ENCODE results near the gene TULP1. TPM values are rescaled to one million over a fixed set of nuclear protein-coding genes. Genes with fewer than 3 reads are reported as not detected.

TULP1 gene
- total RNA-seq, 1 experiment from 2014 or later = not detected

- no peak overlapping the region for H3K14ac ChIP-seq (ENCODE audit: insufficient read depth, low read length)
- no peak overlapping the region for H3K18ac ChIP-seq (ENCODE audit: insufficient read length, low read depth, low read length)
- Mint-ChIP-seq H3K36me3 (ENCODE audit: insufficient read depth in 1 of 3, low read depth in 3 of 3) (peaks cover 15 to 63% (median 52%) of the 10 kb centered on the region in 3 experiments), H3K4me3 (no peak overlapping the region; a peak in 1 of 5 replicates), H3K27me3 (ENCODE audit: low read depth) (peaks cover 1% of the 10 kb centered on the region; the same call in 1 of the 2 replicates), H3K27ac (peak overlapping the region in 1 of 3 experiments; percentile 35; a peak in 3 of 7 replicates), H3K9me3 (no peaks in the 10 kb centered on the region), H3K4me1 (peaks cover 3 to 17% of the 10 kb centered on the region in 2 experiments)
- H3K4me2 ChIP-seq (ENCODE audit: insufficient read depth, insufficient read length, low read length) = no peak overlapping the region
- H3K4me1 ChIP-seq (ENCODE audit: insufficient read depth, low read length) = no peaks in the 10 kb centered on the region
- H3K23me2 ChIP-seq (ENCODE audit: insufficient read length, low read depth, low read length, poor library complexity, severe bottlenecking) = no peaks in the 10 kb centered on the region
- no peak overlapping the region for H3K9ac ChIP-seq (ENCODE audit: extremely low read depth, insufficient read length, low read length)
- no peak overlapping the region for H2BK20ac ChIP-seq (ENCODE audit: low read depth, low read length, poor library complexity, severe bottlenecking)
- H3K27ac ChIP-seq (ENCODE audit: insufficient read length, low read depth, low read length) = no peak overlapping the region
- H2BK15ac ChIP-seq (ENCODE audit: low read depth, low read length) = no peak overlapping the region
- H3K23ac ChIP-seq (ENCODE audit: insufficient read length, low read depth, low read length) = no peak overlapping the region
- H3K56ac ChIP-seq (ENCODE audit: insufficient read length, low read depth, low read length) = no peak overlapping the region
- H2BK12ac ChIP-seq (ENCODE audit: insufficient read length, low read depth, low read length) = no peak overlapping the region
- no peak overlapping the region for H3K4ac ChIP-seq (ENCODE audit: low read depth, low read length)
- TF ChIP-seq CTCF (conservative IDR thresholded peaks at IDR 0.05) = no peak
- H2BK120ac ChIP-seq (ENCODE audit: low read depth, low read length, poor library complexity, severe bottlenecking) = no peak overlapping the region
- H3K27me3 ChIP-seq (ENCODE audit: insufficient read depth, low read length) = no peaks in the 10 kb centered on the region
- no CpG with 5 or more reads among the region's 8 CpGs for WGBS (ENCODE audit: extremely low coverage, insufficient read length, low lambda C conversion rate)
- H3K79me1 ChIP-seq (ENCODE audit: insufficient read depth, low read depth, low read length, poor library complexity, severe bottlenecking) = no peaks in the 10 kb centered on the region
- no peak overlapping the region for H3T11ph ChIP-seq (ENCODE audit: low read length)
- no peak overlapping the region for H4K8ac ChIP-seq (replicated peaks; ENCODE audit: insufficient read length, low read depth, low read length)
- no peak overlapping the region for H2AFZ ChIP-seq (ENCODE audit: low read length)
- no peak overlapping the region for H4K91ac ChIP-seq (ENCODE audit: insufficient read length, low read depth, low read length)
- H3K9me3 ChIP-seq (ENCODE audit: control insufficient read depth, low read depth, low read length) = no peaks in the 10 kb centered on the region
- no peak overlapping the region for H2AK5ac ChIP-seq (ENCODE audit: insufficient read length, low read length)
- H4K20me1 ChIP-seq (ENCODE audit: control insufficient read depth, insufficient read depth, insufficient read length) = no peaks in the 10 kb centered on the region
- H2BK5ac ChIP-seq (ENCODE audit: insufficient read length, low read length) = no peak overlapping the region
- no peak overlapping the region for H4K5ac ChIP-seq (ENCODE audit: insufficient read length, low read depth, low read length)
- DNase-seq = no peak
- no peaks in the 10 kb centered on the region for H3K79me2 ChIP-seq (ENCODE audit: insufficient read depth, low read length)
Measured at GRCh38 chr6:35477028-35477427, 35.7 kb downstream of the TULP1 start.
